CD4-positive, alpha-beta memory T cell (primary cell): ENCODE results near the gene SAP30. TPM values are rescaled to one million over a fixed set of nuclear protein-coding genes. Genes with fewer than 3 reads are reported as not detected.

Experiments
- CTCF ChIA-PET: fragments of 350-600 bp; sonication (Branson Sonifier 250); formaldehyde crosslinking; loops from one replicate; lab custom pipeline; 2021; ENCODE audit warnings: inconsistent platforms; ENCODE audit not compliant: partially characterized antibody; lab: Charles Lee
- POLR2A ChIA-PET: fragments of 350-600 bp; sonication (Branson Sonifier 250); formaldehyde crosslinking; loops from one replicate; lab custom pipeline; 2021; ENCODE audit not compliant: partially characterized antibody; lab: Charles Lee
- DNase-seq, 5 donors: peaks; one replicate each; pipeline versions ENCODE4 v3.0.0 to v3.0.0-alpha.2; 2020 to 2022; ENCODE audit warnings: mixed read lengths in 1 of 5
- H3K27ac ChIP-seq: one replicate; pipeline ENCODE4 v1.7.0; 2013; ENCODE audit warnings: low read depth, low read length
- H3K27me3 ChIP-seq: 2 replicates; pipeline ENCODE4 v1.7.0; 2013; ENCODE audit warnings: mild to moderate bottlenecking, low read length, moderate library complexity; ENCODE audit not compliant: insufficient read depth
- H3K36me3 ChIP-seq: 2 replicates; pipeline ENCODE4 v1.7.0; 2013; ENCODE audit warnings: mild to moderate bottlenecking, low read length, moderate library complexity; ENCODE audit not compliant: insufficient read depth
- H3K4me1 ChIP-seq: 2 replicates; pipeline ENCODE4 v1.7.0; 2013; ENCODE audit warnings: mild to moderate bottlenecking, low read length, moderate library complexity; ENCODE audit not compliant: insufficient read depth
- H3K4me3 ChIP-seq, 2 donors: one replicate each; pipeline ENCODE4 v1.7.0; 2013; ENCODE audit warnings: low read length in 2 of 2, mild to moderate bottlenecking in 1 of 2
- H3K9me3 ChIP-seq, 2 donors: one replicate each; pipeline ENCODE4 v1.7.0; 2013; ENCODE audit warnings: low read length in 2 of 2, control low read depth in 1 of 2; ENCODE audit not compliant: control insufficient read depth in 1 of 2
- H3K27ac Mint-ChIP-seq, 7 donors: one replicate each; pipeline ENCODE4 v1.8.0; 2020 to 2021; ENCODE audit warnings: mixed read lengths in 7 of 7, mild to moderate bottlenecking in 6 of 7, inconsistent platforms in 3 of 7, moderate library complexity in 3 of 7
- H3K27me3 Mint-ChIP-seq, 2 donors: one replicate each; pipeline ENCODE4 v1.8.0; 2020 to 2021; ENCODE audit warnings: mixed read lengths in 2 of 2
- H3K36me3 Mint-ChIP-seq, 2 donors: one replicate each; pipeline ENCODE4 v1.8.0; 2020 to 2021; ENCODE audit warnings: mixed read lengths in 2 of 2, inconsistent platforms in 1 of 2, mild to moderate bottlenecking in 1 of 2
- H3K4me1 Mint-ChIP-seq, 4 donors: one replicate each; pipeline ENCODE4 v1.8.0; 2020 to 2021; ENCODE audit warnings: mixed read lengths in 4 of 4, mild to moderate bottlenecking in 1 of 4
- H3K4me3 Mint-ChIP-seq, 8 donors: one replicate each; pipeline ENCODE4 v1.8.0; 2020 to 2021; ENCODE audit warnings: mixed read lengths in 8 of 8, mild to moderate bottlenecking in 7 of 8, moderate library complexity in 6 of 8, inconsistent platforms in 3 of 8
- H3K9me3 Mint-ChIP-seq, 8 donors: one replicate each; pipeline ENCODE4 v1.8.0; 2020 to 2021; ENCODE audit warnings: mixed read lengths in 8 of 8, mild to moderate bottlenecking in 5 of 8, inconsistent platforms in 3 of 8, moderate library complexity in 1 of 8
- intact Hi-C: fragments of 100-400 bp; cut with micrococcal nuclease; formaldehyde crosslinking; loops from one replicate; pipeline ENCODE4 v1.15.1; 2023
- polyA plus RNA-seq, 2 donors: library from polyadenylated mRNA; unstranded; fragments of 300-500 nt; fragmentation: Illumina TruSeq; gene quantifications; one replicate each; pipeline ENCODE4 v1.2.3, GENCODE V29; 2021
- total RNA-seq, 2 experiments: library from RNA; stranded (reverse); gene quantifications; one replicate each; pipeline ENCODE4 v1.2.3, GENCODE V29; 2021

The SAP30 gene
- total and polyA plus RNA-seq, 4 experiments from 2014 or later: 5.6 to 7.1 (median 6.4) TPM

GRCh38 chr4:173410079-173410478, 39.3 kb downstream of the SAP30 start:
- POLR2A ChIA-PET: interaction anchor here (1.0 kb wide), 1 partner anchor 76 kb away, joined by 3 read pairs; the partner anchor contains the start of gene HMGB2
- Histone ChIP-seq H3K9me3 (no peaks in the 10 kb centered on the region), H3K4me1 (no peaks in the 10 kb centered on the region), H3K4me3 (no peak overlapping the region), H3K27me3 (no peaks in the 10 kb centered on the region), H3K36me3 (no peaks in the 10 kb centered on the region), H3K27ac (no peak overlapping the region)
- Mint-ChIP-seq H3K4me1 (peaks cover 0 to 3% (median 0%) of the 10 kb centered on the region in 4 donors), H3K27ac (peak overlapping the region in 1 of 7 donors; percentile 61), H3K27me3 (no peaks in the 10 kb centered on the region), H3K9me3 (no peaks in the 10 kb centered on the region), H3K36me3 (peaks cover 0 to 2% of the 10 kb centered on the region in 2 donors), H3K4me3 (no peak overlapping the region)
- no peak for DNase-seq
- CTCF ChIA-PET: interaction anchor here (1.1 to 14.5 kb wide), 4 partner anchors 8 to 106 kb away, joined by 3 to 295 read pairs (median 14); no protein-coding TSS in a partner anchor
- intact Hi-C loops: no loop called here

GRCh38 chr4:173411106-173411693, 40.4 kb downstream of the SAP30 start:
- intact Hi-C loops: no loop called here

GRCh38 chr4:173413036-173413435, 42.3 kb downstream of the SAP30 start:
- intact Hi-C loops: no loop called here
- Mint-ChIP-seq H3K27ac (no peak overlapping the region), H3K4me3 (no peak overlapping the region), H3K9me3 (no peaks in the 10 kb centered on the region), H3K4me1 (no peaks in the 10 kb centered on the region), H3K36me3 (no peaks in the 10 kb centered on the region), H3K27me3 (no peaks in the 10 kb centered on the region)
- ChIA-PET POLR2A (interaction anchor here (1.6 kb wide), 1 partner anchor 43 kb away, joined by 5 read pairs; the partner anchor contains the start of gene SAP30), CTCF (interaction anchor here (1.0 to 14.5 kb wide), 8 partner anchors 8 to 400 kb away, joined by 3 to 295 read pairs (median 9); no protein-coding TSS in a partner anchor)
- DNase-seq: no peak
- H3K27ac ChIP-seq: no peak overlapping the region
- H3K9me3 ChIP-seq: no peaks in the 10 kb centered on the region
- H3K4me3 ChIP-seq: no peak overlapping the region
- no peaks in the 10 kb centered on the region for H3K4me1 ChIP-seq
- H3K27me3 ChIP-seq: no peaks in the 10 kb centered on the region
- H3K36me3 ChIP-seq: no peaks in the 10 kb centered on the region

More at GRCh38 chr4:173411106-173411693, 40.4 kb downstream of the SAP30 start:
- H3K9me3 Mint-ChIP-seq: no peaks in the 10 kb centered on the region
- H3K4me3 Mint-ChIP-seq: no peak overlapping the region
- no peak for DNase-seq
- H3K36me3 Mint-ChIP-seq: no peaks in the 10 kb centered on the region
- no peaks in the 10 kb centered on the region for H3K27me3 Mint-ChIP-seq
- Histone ChIP-seq H3K4me1 (no peaks in the 10 kb centered on the region), H3K36me3 (no peaks in the 10 kb centered on the region), H3K9me3 (no peaks in the 10 kb centered on the region), H3K27ac (no peak overlapping the region), H3K4me3 (no peak overlapping the region), H3K27me3 (no peaks in the 10 kb centered on the region)
- H3K27ac Mint-ChIP-seq: no peak overlapping the region
- CTCF ChIA-PET: interaction anchor here (1.2 to 14.5 kb wide), 4 partner anchors 10 to 122 kb away, joined by 4 to 295 read pairs (median 16); no protein-coding TSS in a partner anchor
- H3K4me1 Mint-ChIP-seq: no peaks in the 10 kb centered on the region
- POLR2A ChIA-PET: interaction anchor here (1.0 kb wide), 1 partner anchor 78 kb away, joined by 3 read pairs; the partner anchor contains the start of gene HMGB2

- H3K27ac Mint-ChIP-seq: no peak overlapping the region
- H3K4me1 Mint-ChIP-seq: no peaks in the 10 kb centered on the region
- intact Hi-C loops: no loop called here
- H3K4me3 ChIP-seq: no peak overlapping the region
- H3K9me3 Mint-ChIP-seq: no peaks in the 10 kb centered on the region
- no peaks in the 10 kb centered on the region for H3K27me3 Mint-ChIP-seq
- H3K4me3 Mint-ChIP-seq: no peak overlapping the region
- H3K4me1 ChIP-seq: no peaks in the 10 kb centered on the region
- no peak overlapping the region for H3K27ac ChIP-seq
- H3K36me3 ChIP-seq: no peaks in the 10 kb centered on the region
- H3K27me3 ChIP-seq: no peaks in the 10 kb centered on the region
- H3K9me3 ChIP-seq: no peaks in the 10 kb centered on the region
- H3K36me3 Mint-ChIP-seq: no peaks in the 10 kb centered on the region
- ChIA-PET CTCF (interaction anchor here (0.7 to 14.5 kb wide), 6 partner anchors 20 to 128 kb away, joined by 3 to 295 read pairs (median 7); no protein-coding TSS in a partner anchor), POLR2A (interaction anchor here (1.6 kb wide), 1 partner anchor 44 kb away, joined by 5 read pairs; the partner anchor contains the start of gene SAP30)
- DNase-seq: no peak
These were observed 43.7 kb downstream of the SAP30 start for GRCh38 chr4:173414456-173414855.

GRCh38 chr4:173415092-173415491, 44.3 kb downstream of the SAP30 start:
- Mint-ChIP-seq H3K4me3 (no peak overlapping the region), H3K27me3 (no peaks in the 10 kb centered on the region), H3K36me3 (no peaks in the 10 kb centered on the region), H3K4me1 (no peaks in the 10 kb centered on the region), H3K27ac (no peak overlapping the region), H3K9me3 (no peaks in the 10 kb centered on the region)
- POLR2A ChIA-PET: no interaction called here
- H3K4me3 ChIP-seq: no peak overlapping the region
- DNase-seq: no peak
- no peaks in the 10 kb centered on the region for H3K27me3 ChIP-seq
- no peaks in the 10 kb centered on the region for H3K9me3 ChIP-seq
- no peak overlapping the region for H3K27ac ChIP-seq
- CTCF ChIA-PET: interaction anchor here (0.8 to 14.5 kb wide), 6 partner anchors 9 to 129 kb away, joined by 3 to 295 read pairs (median 7); no protein-coding TSS in a partner anchor
- no peaks in the 10 kb centered on the region for H3K4me1 ChIP-seq
- intact Hi-C loops: loop anchor here (5.0 kb wide), 1 partner anchor 43 kb away; the partner anchor contains the start of gene SAP30
- H3K36me3 ChIP-seq: no peaks in the 10 kb centered on the region

GRCh38 chr4:173415885-173416653, 45.3 kb downstream of the SAP30 start:
- POLR2A ChIA-PET: interaction anchor here (1.0 kb wide), 2 partner anchors 82 to 99 kb away, joined by 3 read pairs; no protein-coding TSS in a partner anchor
- no peaks in the 10 kb centered on the region for H3K36me3 Mint-ChIP-seq
- no peak for DNase-seq
- H3K4me1 ChIP-seq: peaks cover 4% of the 10 kb centered on the region
- H3K4me3 Mint-ChIP-seq: no peak overlapping the region
- intact Hi-C loops: loop anchor here (2.0 to 5.0 kb wide), 2 partner anchors 44 to 391 kb away; partner anchors contain the start of gene SAP30
- H3K27me3 Mint-ChIP-seq: no peaks in the 10 kb centered on the region
- H3K36me3 ChIP-seq: no peaks in the 10 kb centered on the region
- no peak overlapping the region for H3K27ac ChIP-seq
- CTCF ChIA-PET: interaction anchor here (0.6 to 14.5 kb wide), 12 partner anchors 10 to 403 kb away, joined by 3 to 295 read pairs (median 4); no protein-coding TSS in a partner anchor
- H3K4me1 Mint-ChIP-seq: peaks cover 4 to 7% (median 6%) of the 10 kb centered on the region in 4 donors
- no peaks in the 10 kb centered on the region for H3K27me3 ChIP-seq
- peak overlapping the region in 1 of 7 donors; percentile 5 for H3K27ac Mint-ChIP-seq
- H3K9me3 Mint-ChIP-seq: no peaks in the 10 kb centered on the region
- H3K9me3 ChIP-seq: no peaks in the 10 kb centered on the region
- no peak overlapping the region for H3K4me3 ChIP-seq
